GM18861 (cell line): ENCODE results near the gene CDX2.

Experiments used
- ATAC-seq: cut with Tn5 transposase; IDR thresholded peaks from one replicate; pipeline ENCODE4 v1.9.1; 2021; ENCODE audit not compliant: unreplicated experiment

The CDX2 gene

DNA sequence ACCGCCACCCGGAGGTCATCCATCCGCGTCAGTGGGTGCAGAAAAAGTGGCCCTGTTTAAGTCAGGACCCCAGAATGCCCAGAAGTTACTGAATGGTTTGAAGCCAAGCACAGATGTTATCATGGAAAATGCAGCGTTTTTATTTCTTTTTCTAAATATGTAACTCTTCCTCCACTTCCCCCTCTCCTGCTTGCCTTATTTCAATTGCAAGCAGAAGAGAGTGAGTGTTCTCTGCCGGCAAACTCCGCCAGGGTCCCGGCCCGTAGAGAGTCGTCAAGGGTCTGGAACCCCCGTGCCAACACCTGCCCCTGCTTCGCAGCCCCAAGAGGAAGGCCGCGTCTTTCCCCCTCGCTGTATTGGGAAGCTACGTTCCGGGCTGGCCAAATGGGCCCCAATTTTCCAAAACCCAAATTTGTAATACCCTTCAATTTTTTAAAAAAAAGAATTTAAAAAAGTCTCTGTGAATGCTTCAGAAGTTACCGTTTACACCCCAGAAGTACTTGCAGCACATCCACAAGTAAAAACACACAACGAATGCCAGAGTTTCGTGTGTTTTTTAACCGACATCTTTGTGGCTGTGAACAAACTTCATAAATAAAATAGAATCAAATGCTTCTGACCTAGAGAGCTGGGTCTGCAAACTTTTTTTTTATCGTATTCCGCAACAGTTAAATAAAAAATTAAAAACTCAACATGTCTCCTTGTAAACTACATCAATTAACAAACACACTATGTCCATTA lies 50.0 kb downstream of the CDX2 start:
- no peak for ATAC-seq

DNA sequence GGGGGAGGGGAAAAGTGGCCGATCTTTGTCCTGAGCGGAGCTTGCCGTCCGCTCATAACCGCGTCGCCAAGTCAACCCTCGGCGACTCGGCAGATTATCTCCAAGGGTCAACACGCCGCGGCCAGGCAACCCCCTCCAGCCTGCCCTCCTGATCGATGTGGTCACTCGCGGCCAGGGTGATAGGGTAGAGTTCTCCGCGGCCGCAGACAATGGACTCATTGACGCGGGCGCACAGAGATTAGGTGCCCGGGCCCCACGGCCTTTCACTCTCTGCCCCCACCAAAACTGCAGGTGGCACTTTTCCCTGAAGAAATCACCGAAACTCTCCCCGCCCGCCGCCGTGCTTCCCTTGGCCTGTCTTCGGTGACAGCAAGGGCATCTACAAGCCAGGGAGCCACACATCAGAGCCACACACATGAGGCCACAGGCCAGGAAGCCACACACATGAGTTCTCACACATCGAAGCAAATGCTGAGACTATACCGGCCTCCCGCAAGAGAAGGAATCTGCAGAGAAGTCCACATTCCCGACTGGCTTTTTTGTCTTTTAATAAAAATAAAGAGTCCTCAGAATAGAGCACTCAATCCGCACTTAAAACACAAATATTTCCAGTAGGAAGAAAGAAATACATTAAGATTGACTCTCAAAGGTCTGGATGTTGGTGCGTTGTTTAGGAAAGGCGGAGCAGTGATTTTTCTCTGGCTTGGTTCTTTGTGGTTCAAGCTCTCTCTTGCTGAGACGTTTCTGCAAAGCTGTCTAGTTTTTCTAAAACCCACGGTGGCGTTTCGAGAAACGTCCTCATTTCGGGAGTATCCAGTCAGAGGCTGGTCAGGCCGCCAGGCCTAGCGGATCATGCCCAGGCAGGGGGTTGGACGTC lies 50.8 kb downstream of the CDX2 start:
- ATAC-seq: no peak

DNA sequence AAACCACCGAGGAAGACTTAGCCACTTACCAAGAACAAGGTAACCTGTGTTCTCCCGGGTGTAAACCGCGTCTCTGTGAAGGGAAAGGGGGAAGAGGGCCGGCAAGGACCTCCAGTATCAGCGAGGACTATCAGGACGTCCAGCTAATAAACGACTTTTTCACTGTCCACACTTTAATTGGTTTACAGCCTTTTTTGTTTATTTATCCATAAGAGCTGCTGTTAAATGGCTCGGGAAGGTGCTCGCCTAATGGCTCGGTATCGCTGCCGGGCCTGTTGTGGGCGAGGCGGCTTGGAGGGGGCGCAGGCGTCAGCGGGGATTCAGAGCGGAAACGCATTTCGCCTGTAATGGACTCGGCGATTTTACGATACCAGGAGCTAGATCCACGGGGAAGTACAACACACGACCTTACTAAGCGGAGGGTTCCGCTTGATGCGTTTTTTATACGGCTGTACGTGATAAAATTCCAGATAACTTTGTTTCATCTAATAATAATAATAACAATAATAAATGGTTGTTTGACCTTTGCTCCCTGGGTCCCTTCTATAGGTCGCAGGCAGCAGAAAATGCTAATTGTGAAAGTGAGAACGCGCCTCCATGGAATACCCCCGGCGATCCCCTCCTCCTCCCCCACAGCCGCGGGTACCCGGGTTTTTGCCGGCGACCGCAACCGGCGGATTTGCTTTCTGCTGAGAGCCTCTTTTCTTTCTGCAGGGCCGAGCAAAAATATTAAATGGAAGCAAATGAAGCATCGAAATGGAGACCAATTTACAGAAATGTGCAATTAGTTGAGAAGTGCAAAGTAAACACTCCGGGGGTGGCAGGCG lies 51.8 kb downstream of the CDX2 start:
- no peak for ATAC-seq

DNA sequence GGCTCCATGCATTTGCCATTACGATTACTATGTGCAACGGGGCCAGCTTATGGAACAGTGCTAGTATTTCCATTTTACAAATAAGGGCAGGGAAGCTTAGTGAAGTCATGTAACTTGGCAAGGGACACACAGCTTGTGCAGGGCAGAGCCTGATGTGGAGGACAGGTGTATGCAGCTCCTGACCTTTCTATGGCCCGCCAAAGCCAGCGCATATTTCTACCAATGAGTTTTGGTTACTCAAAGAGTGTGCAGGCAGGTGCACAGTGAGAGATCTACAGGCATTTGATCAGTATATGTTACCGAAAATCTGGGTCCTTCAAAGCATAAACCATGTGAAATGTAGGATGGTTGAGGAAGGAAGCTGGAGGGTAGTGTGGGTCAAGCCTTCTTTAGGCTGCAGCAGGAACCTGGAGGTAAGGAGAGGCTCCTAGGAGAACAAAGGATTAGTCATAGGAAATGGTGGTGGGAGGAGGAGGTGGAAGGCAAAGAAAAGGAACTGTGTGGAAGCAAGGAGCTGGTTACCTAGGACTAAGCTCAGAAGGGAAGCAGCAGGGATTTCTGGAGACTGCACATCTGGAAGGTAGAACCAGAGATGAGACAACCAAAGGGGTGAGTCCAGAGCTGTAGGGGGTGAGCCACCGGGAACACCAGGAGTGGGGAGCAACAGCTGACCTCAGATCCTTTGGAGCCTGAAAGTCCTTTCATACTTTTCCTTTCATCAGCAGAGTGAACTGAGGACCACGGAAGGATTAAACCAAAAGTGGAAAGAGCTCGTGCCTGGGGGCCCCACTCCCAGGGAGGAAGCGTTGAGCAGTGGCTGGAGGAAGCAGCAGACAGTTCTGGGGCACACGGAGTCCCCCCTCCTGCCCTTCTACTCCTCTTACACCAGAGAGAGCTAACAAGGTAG lies 53.6 kb downstream of the CDX2 start:
- ATAC-seq: no peak

DNA sequence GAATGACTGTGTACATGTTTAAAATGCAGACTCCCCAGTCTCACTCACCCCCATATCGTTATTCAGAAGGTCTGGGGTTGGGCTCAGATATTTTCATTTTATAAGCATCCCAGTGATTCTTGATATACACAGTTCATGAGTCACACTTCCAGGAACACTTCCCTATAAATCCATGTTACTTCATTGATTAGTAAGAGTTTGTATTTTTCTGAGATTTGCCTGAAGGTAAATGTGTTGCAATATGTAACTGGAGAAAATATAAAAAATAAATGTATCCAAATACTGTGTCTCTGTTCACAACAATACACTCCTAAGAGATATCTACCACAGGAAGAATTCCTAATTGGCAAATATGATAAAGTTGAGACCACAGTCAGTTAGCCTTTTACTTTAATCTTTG lies 56.0 kb downstream of the CDX2 start:
- no peak for ATAC-seq

DNA sequence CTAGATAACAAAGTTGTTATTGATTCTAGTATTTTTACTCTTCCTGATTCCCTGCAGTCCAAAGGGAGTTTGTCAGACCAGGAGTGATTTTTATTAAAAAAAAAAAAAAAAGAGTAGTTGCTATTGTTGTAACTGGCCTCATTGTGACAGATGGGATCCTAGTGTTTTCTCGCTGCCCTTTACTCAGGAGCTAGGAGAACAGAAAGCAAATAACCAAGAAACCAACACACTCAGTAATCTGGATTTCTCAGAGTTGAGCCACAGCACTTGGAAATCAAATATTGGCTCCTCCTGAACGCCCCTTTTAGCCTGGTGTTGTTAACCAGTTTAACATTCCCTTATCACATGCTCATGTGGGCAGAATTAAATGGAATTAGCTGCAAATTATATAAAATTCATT lies 57.6 kb downstream of the CDX2 start:
- no peak for ATAC-seq
